NB4 (cell line): Measurements from ENCODE around the gene MUC5B.

Experiments used
- CTCF ChIP-seq: IDR thresholded peaks from one replicate; pipeline ENCODE4 v1.5.1; 2012; ENCODE audit warnings: low read depth, low read length
- POLR2A ChIP-seq: IDR thresholded peaks from 2 replicates; pipeline ENCODE4 v1.6.1; 2011; ENCODE audit warnings: mild to moderate bottlenecking; ENCODE audit not compliant: insufficient read length; ENCODE audit errors: extremely low read depth

GRCh38 chr11:1251236-1251770 lies 28.4 kb downstream of the MUC5B start:
- TF ChIP-seq CTCF (no peak), POLR2A (no peak)
